ENCODE results near the gene ECPAS.
"Not testable (repeated sequence)": the region's sequence is repeated elsewhere in the genome, so short reads cannot be mapped to it uniquely, and the experiment has no call there.

Gene ECPAS

GRCh38 chr9:111451570-111451969 lies 32.6 kb downstream of the ECPAS start:
- TF ChIP-seq CTCF (IDR thresholded peaks at IDR 0.05), result no peak

GRCh38 chr9:111450124-111450523 lies 34.1 kb downstream of the ECPAS start:
- Histone ChIP-seq H3K36me3 (peaks cover 13% of the 10 kb centered on the region), H3K9me3 (no peaks in the 10 kb centered on the region), H3K4me3 (ENCODE audit: low read depth in 1 of 2, low read length in 1 of 2) (no peak overlapping the region), H3K4me1 (ENCODE audit: control insufficient read depth in 1 of 2, insufficient read depth in 1 of 2, low read depth in 1 of 2, low read length in 1 of 2) (no peaks in the 10 kb centered on the region), H3K27me3 (no peaks in the 10 kb centered on the region), H3K27ac (no peak overlapping the region)
- TF ChIP-seq CTCF (IDR thresholded peaks at IDR 0.05), result no peak

More at GRCh38 chr9:111451570-111451969, 32.6 kb downstream of the ECPAS start:
- no peak overlapping the region for H3K4me3 ChIP-seq (ENCODE audit: low read depth in 1 of 2, low read length in 1 of 2)
- H3K27ac ChIP-seq, result no peak overlapping the region
- H3K36me3 ChIP-seq, result peaks cover 13% of the 10 kb centered on the region
- H3K9me3 ChIP-seq, result no peaks in the 10 kb centered on the region
- H3K4me1 ChIP-seq (ENCODE audit: control insufficient read depth in 1 of 2, insufficient read depth in 1 of 2, low read depth in 1 of 2, low read length in 1 of 2), result no peaks in the 10 kb centered on the region
- no peaks in the 10 kb centered on the region for H3K27me3 ChIP-seq

GRCh38 chr9:111449705-111450104 lies 34.5 kb downstream of the ECPAS start:
- H3K27ac ChIP-seq, result no peak overlapping the region
- no peak for TF ChIP-seq CTCF (IDR thresholded peaks at IDR 0.05)
- no peaks in the 10 kb centered on the region for H3K27me3 ChIP-seq
- H3K9me3 ChIP-seq, result no peaks in the 10 kb centered on the region
- H3K4me3 ChIP-seq (ENCODE audit: low read depth in 1 of 2, low read length in 1 of 2), result no peak overlapping the region
- H3K4me1 ChIP-seq (ENCODE audit: control insufficient read depth in 1 of 2, insufficient read depth in 1 of 2, low read depth in 1 of 2, low read length in 1 of 2), result no peaks in the 10 kb centered on the region
- H3K36me3 ChIP-seq, result peaks cover 13% of the 10 kb centered on the region

- H3K36me3 ChIP-seq, result peaks cover 45% of the 10 kb centered on the region
- H3K27ac ChIP-seq; H3K4me3 ChIP-seq (ENCODE audit: low read depth in 1 of 2, low read length in 1 of 2); H3K4me1 ChIP-seq (ENCODE audit: control insufficient read depth in 1 of 2, insufficient read depth in 1 of 2, low read depth in 1 of 2, low read length in 1 of 2); H3K9me3 ChIP-seq; H3K27me3 ChIP-seq: not testable (repeated sequence)
Observed at GRCh38 chr9:111445799-111446198, 38.4 kb downstream of the ECPAS start.

- H3K27ac ChIP-seq, result no peak overlapping the region
- H3K4me1 ChIP-seq (ENCODE audit: control insufficient read depth in 1 of 2, insufficient read depth in 1 of 2, low read depth in 1 of 2, low read length in 1 of 2), result no peaks in the 10 kb centered on the region
- no peaks in the 10 kb centered on the region for H3K27me3 ChIP-seq
- TF ChIP-seq CTCF (IDR thresholded peaks at IDR 0.05), result no peak
- no peaks in the 10 kb centered on the region for H3K9me3 ChIP-seq
- no peak overlapping the region for H3K4me3 ChIP-seq (ENCODE audit: low read depth in 1 of 2, low read length in 1 of 2)
- H3K36me3 ChIP-seq, result peaks cover 51% of the 10 kb centered on the region
Observed at GRCh38 chr9:111443454-111443853, 40.7 kb downstream of the ECPAS start.

- H3K4me1 ChIP-seq (ENCODE audit: control insufficient read depth in 1 of 2, insufficient read depth in 1 of 2, low read depth in 1 of 2, low read length in 1 of 2), result no peaks in the 10 kb centered on the region
- no peak overlapping the region for H3K27ac ChIP-seq
- H3K9me3 ChIP-seq, result no peaks in the 10 kb centered on the region
- TF ChIP-seq CTCF (IDR thresholded peaks at IDR 0.05), result no peak
- no peak overlapping the region for H3K4me3 ChIP-seq (ENCODE audit: low read depth in 1 of 2, low read length in 1 of 2)
- peaks cover 57% of the 10 kb centered on the region for H3K36me3 ChIP-seq
- H3K27me3 ChIP-seq, result no peaks in the 10 kb centered on the region
Observed at GRCh38 chr9:111442360-111443027, 41.7 kb downstream of the ECPAS start.

Measured in neutrophil (primary cell).